Measurements from ENCODE around the gene TGFBR1.
A peak's percentile ranks its signal among the peaks of the same experiment; 100 is the strongest.
"Not testable (repeated sequence)": the region's sequence is repeated elsewhere in the genome, so short reads cannot be mapped to it uniquely, and the experiment has no call there.

The TGFBR1 gene

GRCh38 chr9:99076483-99077171 lies 28.3 kb upstream of the TGFBR1 start:
- peak; percentile 65 for DNase-seq

DNA sequence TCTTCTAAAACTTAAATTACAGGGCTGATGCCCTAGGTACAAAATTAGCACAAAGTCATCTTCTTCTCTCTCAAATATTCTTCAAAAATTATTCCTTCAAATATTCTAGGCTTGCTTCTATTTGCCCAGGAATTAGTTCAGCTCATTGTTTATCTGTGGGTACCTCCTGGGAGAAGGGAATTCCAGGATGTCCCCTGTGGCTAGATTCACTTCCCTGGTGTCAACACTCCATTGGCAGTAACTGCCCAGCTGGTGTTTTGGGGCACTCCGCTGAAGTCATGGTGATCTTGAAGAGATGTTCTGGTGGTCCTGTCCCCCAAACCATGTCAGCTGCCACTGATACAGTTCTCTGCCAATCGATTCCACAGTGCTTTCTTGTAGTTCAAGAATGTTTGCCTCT lies 26.2 kb upstream of the TGFBR1 start:
- DNase-seq = no peak

DNA sequence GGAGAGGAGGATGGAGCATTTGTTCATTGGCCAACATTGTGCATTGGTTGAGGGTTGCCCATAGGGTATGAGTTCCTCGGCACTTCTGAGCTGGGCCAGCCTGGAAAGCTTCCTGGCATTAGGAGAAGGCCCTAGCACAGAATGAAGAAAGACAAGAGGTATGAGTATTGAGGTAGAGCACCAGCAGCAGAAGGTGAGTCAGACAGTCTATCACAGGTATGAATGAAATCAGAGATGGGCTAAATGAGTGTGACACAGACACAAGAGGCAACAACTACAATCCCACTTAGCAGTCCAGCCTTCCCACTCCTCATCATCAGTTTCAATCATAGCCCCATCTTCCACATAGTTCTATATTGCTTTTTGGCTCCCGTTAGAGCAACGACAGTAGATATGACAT lies 25.4 kb upstream of the TGFBR1 start:
- DNase-seq = no peak

GRCh38 chr9:99083051-99083450 lies 21.9 kb upstream of the TGFBR1 start:
- DNase-seq = no peak

DNA sequence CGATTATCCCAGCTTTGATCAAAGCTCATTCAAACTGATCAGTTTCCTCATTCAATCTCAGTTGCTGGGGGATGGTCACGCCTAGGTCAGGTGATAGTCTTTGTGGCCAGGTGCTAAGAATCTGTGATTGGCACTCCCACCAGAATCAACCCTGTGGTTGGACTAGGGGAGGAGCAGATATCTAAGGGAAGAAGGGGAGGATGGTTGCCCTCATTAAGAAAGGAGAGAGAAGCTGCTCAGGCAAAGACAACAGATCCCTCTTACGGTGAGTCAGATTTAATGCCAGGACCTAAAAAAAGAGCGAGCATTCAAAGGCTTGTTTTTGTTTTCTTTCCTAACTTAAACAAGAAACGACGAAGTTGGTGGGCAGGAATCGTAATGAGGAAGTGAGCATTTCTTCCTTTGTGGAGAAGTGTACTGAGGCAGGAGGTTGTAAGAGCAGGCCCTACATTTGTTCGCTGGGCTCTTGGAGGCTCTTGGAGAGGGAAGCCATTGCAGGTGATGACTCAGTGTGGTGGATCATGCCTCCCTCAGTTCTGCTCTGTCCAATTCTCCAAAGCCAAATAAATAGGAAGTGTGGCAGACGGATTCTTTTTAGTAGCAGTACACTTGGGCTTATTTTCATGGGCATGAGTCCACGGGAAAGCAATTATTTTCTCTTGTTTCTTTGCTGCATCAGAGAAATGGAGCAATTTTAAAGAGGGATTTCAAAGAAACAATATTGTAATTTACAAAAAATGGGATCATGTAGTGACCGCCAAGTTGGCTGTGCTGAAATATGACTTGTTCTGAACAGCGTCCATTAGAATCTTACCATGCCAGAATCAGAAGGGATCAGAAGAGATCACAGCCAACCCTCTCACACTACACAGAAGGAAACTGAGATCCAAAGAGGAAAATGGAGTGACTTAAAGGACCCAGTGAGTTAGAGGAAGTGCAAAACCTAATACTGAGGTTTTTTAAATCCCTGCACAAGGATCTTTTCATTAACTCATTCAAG lies 18.7 kb upstream of the TGFBR1 start:
- no peak for DNase-seq

GRCh38 chr9:99087462-99087861 lies 17.5 kb upstream of the TGFBR1 start:
- no peak for DNase-seq

GRCh38 chr9:99090336-99091130 lies 14.4 kb upstream of the TGFBR1 start:
- no peak for DNase-seq

- DNase-seq = peak; percentile 49
These were observed 12.0 kb upstream of the TGFBR1 start for GRCh38 chr9:99092643-99093491.

- DNase-seq = no peak
These were observed 11.5 kb upstream of the TGFBR1 start for GRCh38 chr9:99093492-99093791.

DNA sequence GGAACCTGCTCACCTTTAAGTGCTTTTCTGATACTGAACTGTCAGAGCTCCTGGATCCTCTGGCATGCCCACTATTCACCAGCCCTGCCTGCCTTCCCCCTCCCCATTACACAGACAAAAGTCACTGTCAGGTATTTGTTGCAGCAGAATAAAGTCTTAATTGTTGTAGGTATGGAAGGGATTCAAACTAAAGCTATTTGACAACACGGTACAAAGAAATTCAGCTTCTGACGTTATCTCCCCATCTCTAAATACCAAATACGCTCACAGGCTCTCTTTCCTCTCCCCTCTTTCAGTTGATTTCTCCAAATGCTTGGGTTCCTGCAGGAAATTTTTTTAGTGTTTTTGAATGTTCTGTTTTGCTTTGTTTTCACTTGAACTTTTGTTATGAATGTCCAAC lies 9.3 kb upstream of the TGFBR1 start:
- no peak for DNase-seq

- no peak for DNase-seq
These were observed 8.5 kb upstream of the TGFBR1 start for GRCh38 chr9:99096409-99096808.

DNA sequence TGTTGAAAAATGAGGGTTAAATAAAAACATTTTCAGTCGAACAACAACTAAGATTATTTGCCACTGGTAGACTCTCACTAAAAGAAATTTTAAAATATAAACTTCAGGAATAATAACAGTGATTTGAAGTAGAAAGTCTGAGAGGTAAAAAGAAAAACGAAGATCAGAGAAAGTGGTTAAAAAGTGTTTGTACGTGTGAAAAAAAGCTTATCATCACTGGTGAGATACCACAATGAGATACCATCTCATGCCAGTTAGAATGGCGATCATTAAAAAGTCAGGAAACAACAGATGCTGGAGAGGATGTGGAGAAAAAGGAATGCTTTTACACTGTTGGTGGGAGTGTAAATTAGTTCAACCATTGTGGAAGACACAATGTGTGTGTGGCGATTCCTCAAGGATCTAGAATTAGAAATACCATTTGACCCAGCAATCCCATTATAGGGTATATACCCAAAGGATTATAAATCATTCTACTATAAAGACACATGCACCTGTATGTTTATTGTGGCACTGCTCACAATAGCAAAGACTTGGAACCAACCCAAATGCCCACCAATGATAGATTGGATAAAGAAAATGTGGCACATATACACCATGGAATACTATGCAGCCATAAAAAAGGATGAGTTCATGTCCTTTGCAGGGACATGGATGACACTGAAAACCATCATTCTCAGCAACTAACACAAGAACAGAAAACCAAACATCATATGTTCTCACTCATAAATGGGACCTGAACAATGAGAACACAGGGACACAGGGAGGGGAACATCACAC lies 4.9 kb upstream of the TGFBR1 start:
- DNase-seq = not testable (repeated sequence)

- DNase-seq = no peak
These were observed 3.6 kb upstream of the TGFBR1 start for GRCh38 chr9:99101271-99101670.

GRCh38 chr9:99101812-99102211 lies 3.1 kb upstream of the TGFBR1 start:
- DNase-seq = no peak

GRCh38 chr9:99103054-99103895 lies 1.6 kb upstream of the TGFBR1 start:
- DNase-seq = no peak

DNA sequence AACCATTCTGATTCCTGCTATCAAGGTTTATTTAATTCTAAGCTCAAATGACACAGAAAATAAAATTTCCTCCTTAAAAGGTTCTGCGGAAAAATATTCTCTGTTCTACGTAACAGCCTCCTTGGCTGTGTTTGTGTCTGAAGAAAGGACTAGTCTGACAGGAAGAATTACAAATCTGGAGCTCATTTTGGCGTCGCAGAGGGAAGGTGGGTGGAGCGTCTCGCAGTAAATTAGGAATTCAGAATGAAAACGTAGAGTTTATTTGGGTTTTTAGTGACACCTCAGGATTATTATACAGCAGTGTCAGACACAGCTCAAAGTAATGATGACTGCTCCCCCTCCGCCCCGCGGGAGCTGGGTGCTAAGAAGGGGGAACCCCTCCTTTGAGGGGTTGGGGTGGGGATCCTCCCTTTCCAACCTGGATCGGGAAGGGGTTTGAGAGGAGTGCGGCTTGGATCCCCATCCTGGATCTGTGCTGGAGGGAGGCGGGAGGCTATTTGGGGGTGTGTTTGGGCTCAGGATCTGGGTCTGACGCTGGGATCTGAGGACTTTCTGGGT lies 933 bp upstream of the TGFBR1 start:
- DNase-seq = no peak

DNA sequence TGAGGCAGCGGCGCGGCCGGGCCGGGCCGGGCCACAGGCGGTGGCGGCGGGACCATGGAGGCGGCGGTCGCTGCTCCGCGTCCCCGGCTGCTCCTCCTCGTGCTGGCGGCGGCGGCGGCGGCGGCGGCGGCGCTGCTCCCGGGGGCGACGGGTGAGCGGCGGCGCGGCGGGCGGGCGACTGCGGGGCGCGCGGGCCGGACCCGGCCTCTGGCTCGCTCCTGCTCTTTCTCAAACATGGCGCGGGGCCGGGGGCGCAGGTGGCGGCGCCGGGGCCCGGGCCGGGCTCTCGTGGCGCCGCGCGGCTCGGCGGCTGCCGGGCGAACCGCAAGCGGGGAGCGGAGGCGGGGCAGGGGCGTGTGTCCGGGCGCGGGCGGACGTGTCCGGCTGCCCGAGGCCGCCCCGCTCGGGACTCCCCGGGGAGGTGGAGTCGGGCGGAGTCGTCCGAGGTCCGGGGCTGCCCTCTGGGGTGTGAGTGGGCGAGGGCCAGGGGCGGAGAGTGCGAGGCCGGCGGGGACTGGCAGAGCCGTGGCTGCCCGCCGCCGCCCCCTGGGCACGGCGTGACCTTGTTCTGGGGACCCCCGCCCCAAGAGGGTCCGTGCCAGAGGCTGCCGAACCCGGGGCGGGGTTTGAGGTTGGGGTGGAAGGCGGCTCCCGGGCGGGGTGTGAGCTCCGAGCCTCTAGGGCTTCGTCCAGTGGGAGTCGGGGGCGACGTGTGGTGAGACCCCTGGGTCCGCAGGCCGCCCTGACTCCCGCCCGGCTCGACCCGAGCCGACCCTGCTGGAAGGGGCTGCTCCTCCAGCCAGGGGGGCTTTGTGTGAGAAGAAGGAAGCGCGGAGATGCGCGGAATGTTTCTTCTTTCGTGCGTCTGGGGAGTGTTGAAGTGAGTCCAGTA lies 485 bp downstream of the TGFBR1 start:
- peak; percentile 39 for DNase-seq

DNA sequence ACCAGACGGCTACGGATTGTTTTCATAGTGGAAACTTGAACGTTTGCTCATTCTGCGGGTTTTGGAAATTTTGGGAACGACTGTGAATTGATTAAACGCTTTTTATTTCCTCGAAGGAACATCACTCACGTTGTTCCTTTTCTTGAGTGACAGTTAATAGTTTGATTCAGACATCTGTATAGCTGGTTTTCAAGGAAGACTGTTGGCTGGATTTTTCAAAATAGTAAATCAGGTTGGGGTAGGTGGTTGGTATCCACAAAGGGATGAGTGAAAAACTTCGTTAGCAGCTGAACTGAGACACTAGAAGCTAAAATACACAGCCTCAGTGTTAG lies 1.1 kb downstream of the TGFBR1 start:
- DNase-seq = no peak

DNA sequence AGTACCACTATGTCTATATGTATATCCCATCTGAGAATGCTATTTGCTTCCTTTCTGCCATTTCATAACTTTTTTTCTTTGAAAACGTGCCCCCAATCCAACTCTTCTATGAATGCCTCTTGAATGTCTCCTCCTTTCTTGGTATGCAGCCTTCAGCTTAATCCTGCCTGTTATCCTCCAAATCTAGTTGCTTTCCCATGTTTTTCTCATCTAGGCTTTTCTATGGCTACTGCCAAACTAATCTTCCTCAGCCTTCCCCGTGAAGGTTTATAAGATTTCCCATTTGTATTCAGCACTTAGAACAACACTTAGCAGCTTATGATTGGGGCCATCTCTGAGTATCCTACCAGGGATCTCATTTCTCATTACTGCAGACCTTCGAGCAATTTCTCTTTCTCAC lies 2.5 kb downstream of the TGFBR1 start:
- no peak for DNase-seq
